Measurements from ENCODE around the gene ART5. TPM values are rescaled to one million over a fixed set of nuclear protein-coding genes. Genes with fewer than 3 reads are reported as not detected.

ART5 gene
- total RNA-seq, 4 donors from 2014 or later: 0.63 to 0.65 TPM; not detected in 2

- ATAC-seq (ENCODE audit: low FRiP score) (no peak), DNase-seq (ENCODE audit: low spot score) (no peak)
- TF ChIP-seq CTCF (IDR thresholded peaks at IDR 0.05): no peak
Measured at GRCh38 chr11:3675971-3676370, 34.2 kb upstream of the ART5 start.

- ATAC-seq (ENCODE audit: low FRiP score) (peak; percentile 52), DNase-seq (ENCODE audit: low spot score) (no peak)
- TF ChIP-seq CTCF (IDR thresholded peaks at IDR 0.05): no peak
Measured at GRCh38 chr11:3674189-3674588, 32.4 kb upstream of the ART5 start.

DNA sequence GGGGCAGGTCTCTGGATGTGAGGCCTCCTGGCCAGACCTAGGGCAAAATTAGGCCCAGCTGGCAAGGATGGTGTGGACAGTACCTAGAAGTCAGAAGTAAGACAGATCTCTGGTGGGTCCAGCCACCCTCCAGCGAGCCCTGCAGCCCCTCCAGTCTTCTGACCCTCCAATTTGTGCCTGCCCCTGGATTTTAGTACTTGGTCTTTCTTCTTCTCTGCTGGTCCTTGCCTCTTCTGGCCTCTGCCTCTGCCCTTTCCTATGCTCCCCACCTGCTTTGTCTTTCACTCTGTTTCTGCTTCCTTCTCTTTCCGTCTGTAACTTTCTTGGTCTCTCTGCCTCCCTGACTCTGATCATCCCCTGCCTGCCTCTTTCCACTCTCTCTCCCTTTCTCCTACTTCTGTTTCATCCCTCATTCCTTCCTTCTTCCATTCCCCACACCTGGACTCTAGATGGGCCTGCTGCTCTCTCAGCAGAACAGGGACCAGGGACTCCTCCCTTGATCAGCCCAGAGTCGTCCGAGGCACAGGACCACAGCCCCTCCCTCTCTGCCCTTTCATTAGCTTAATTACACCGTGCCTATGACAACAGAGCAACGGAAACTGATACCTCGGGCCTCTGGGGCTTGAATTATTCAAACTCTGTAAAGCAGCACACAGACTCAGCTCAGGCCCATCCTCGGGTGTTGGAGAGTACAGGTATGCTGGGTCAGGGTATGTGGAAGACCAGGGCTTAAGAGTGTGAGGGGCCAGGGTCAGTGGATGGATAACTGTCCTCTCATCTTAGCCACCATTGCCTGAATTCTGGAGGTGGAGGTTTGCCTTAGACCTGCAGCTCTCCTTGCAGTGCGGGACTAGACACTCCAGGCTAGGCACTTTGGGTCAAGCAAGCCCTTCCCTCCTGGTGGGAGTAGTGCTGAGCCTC is 29.8 kb upstream of the ART5 start, which contains the start of gene CHRNA10:
CHRNA10 (minus strand) TSS at position 51 of the 921 bp plus-strand sequence. CDS start 72 bp downstream, outside the sequence.
- no peak for ATAC-seq (ENCODE audit: low FRiP score)
- TF ChIP-seq CTCF (IDR thresholded peaks at IDR 0.05): no peak
- DNase-seq (ENCODE audit: low spot score): no peak

- TF ChIP-seq CTCF (IDR thresholded peaks at IDR 0.05): no peak
- DNase-seq (ENCODE audit: low spot score) (no peak), ATAC-seq (ENCODE audit: low FRiP score) (no peak)
Measured at GRCh38 chr11:3669742-3670183, 28.0 kb upstream of the ART5 start.

GRCh38 chr11:3669128-3669527 is 27.3 kb upstream of the ART5 start:
- DNase-seq (ENCODE audit: low spot score): no peak
- peak; percentile 20 for ATAC-seq (ENCODE audit: low FRiP score)
- no peak for TF ChIP-seq CTCF (IDR thresholded peaks at IDR 0.05)

DNA sequence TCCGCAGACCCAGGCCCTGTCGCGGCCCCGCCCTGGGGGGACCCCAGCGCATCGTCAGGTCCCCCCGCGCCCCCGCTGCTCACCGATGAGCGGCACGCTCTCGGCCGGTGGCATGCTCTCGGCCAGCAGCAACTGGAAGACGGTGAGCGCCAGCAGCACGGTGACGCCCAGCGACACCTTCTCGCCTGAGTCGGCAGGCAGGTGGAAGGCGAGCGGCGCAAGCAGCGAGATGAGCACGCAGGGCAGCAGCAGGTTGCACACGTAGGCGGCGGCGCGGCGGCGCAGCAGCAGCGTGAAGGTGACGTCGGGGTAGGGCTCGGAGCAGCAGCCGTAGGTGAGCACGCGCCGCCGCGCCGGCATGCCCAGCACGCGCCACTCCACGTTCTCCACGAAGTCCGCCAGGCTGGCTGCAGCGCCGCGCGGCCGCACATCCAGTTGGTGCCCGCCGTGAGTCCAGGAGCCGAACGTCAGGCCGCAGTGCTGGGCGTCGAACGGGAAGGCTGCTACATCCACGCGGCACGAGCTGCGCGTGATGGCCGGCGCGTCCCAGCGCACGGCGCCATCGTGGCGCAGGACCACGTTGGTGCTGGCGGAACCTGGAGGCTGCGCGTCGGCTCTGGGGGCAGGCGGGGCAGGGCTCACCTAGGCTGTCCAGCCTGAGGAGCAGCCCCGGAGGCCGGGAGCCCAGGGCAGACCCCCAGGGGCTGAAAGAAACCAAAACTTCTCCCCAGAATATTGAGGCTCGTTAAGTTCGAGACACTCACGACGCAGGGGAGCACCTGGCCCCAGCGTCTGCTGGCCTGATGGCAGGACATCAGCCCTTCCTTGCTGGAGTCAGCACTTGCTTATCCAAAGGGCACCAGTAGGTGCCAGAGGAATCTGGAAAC is 25.6 kb upstream of the ART5 start:
- DNase-seq (ENCODE audit: low spot score) (no peak), ATAC-seq (ENCODE audit: low FRiP score) (no peak)
- TF ChIP-seq CTCF (IDR thresholded peaks at IDR 0.05): no peak
